GM23338 (cell line): ENCODE data around the gene AQP5. TPM values are rescaled to one million over a fixed set of nuclear protein-coding genes. Genes with fewer than 3 reads are reported as not detected.

Source experiments
- ATAC-seq: fragments of 200-7000 bp; cut with Tn5 transposase; 3 replicates; pipeline ENCODE4 v1.9.1; 2020
- DNase-seq: peaks from one replicate; pipeline ENCODE4 v3.0.0-alpha.2; 2015; ENCODE audit warnings: low spot score
- H2AFZ ChIP-seq: fragments of 200-600 bp; sonication (generic); 2 replicates; pipeline ENCODE4 v1.8.0; 2016; ENCODE audit warnings: antibody characterized with exemption, mild to moderate bottlenecking, moderate library complexity
- H3F3A ChIP-seq: fragments of 200-600 bp; sonication (generic); replicated peaks from 2 replicates; pipeline ENCODE4 v1.8.0; 2017; ENCODE audit warnings: antibody characterized with exemption, mixed run types, low read depth
- H3K27ac ChIP-seq: fragments of 200-600 bp; sonication (generic); 2 replicates; pipeline ENCODE4 v1.6.1; 2016; ENCODE audit warnings: low read depth
- H3K27me3 ChIP-seq: fragments of 200-600 bp; sonication (generic); 2 replicates; pipeline ENCODE4 v1.8.0; 2016; ENCODE audit warnings: mild to moderate bottlenecking, mixed run types, moderate library complexity; ENCODE audit not compliant: insufficient read depth
- H3K36me3 ChIP-seq: fragments of 200-600 bp; sonication (generic); 2 replicates; pipeline ENCODE4 v1.8.0; 2016; ENCODE audit warnings: mild to moderate bottlenecking; ENCODE audit not compliant: insufficient read depth
- H3K4me1 ChIP-seq: fragments of 200-600 bp; sonication (generic); 2 replicates; pipeline ENCODE4 v1.8.0; 2016; ENCODE audit warnings: mild to moderate bottlenecking, moderate library complexity; ENCODE audit not compliant: insufficient read depth
- H3K4me2 ChIP-seq: fragments of 200-600 bp; sonication (generic); 2 replicates; pipeline ENCODE4 v1.7.1; 2017; ENCODE audit warnings: mixed run types
- H3K4me3 ChIP-seq: fragments of 200-600 bp; sonication (generic); 2 replicates; pipeline ENCODE4 v1.6.1; 2016; ENCODE audit warnings: mixed run types
- H3K79me2 ChIP-seq: fragments of 200-600 bp; sonication (generic); replicated peaks from 2 replicates; pipeline ENCODE4 v1.8.0; 2017; ENCODE audit warnings: mild to moderate bottlenecking; ENCODE audit not compliant: insufficient read depth
- H3K9me2 ChIP-seq: fragments of 200-600 bp; sonication (generic); 2 replicates; pipeline ENCODE4 v1.8.0; 2017; ENCODE audit not compliant: insufficient read depth
- H4K20me1 ChIP-seq: fragments of 200-600 bp; sonication (generic); replicated peaks from 2 replicates; pipeline ENCODE4 v1.8.0; 2017; ENCODE audit warnings: mild to moderate bottlenecking; ENCODE audit not compliant: insufficient read depth
- H3K27ac Mint-ChIP-seq: 2 replicates; pipeline ENCODE4 v1.8.0; 2020; ENCODE audit warnings: inconsistent platforms, mild to moderate bottlenecking, moderate library complexity, mixed read lengths
- H3K27me3 Mint-ChIP-seq: 3 replicates; pipeline ENCODE4 v1.8.0; 2022; ENCODE audit warnings: low read depth, mild to moderate bottlenecking, moderate library complexity, mixed read lengths, inconsistent platforms; ENCODE audit not compliant: insufficient read depth, poor library complexity
- H3K36me3 Mint-ChIP-seq: 3 replicates; pipeline ENCODE4 v1.8.0; 2021; ENCODE audit warnings: low read depth, mild to moderate bottlenecking, inconsistent platforms, moderate library complexity, mixed read lengths
- H3K4me1 Mint-ChIP-seq: 3 replicates; pipeline ENCODE4 v1.8.0; 2020; ENCODE audit warnings: mild to moderate bottlenecking, inconsistent platforms, mixed read lengths
- H3K4me3 Mint-ChIP-seq: 3 replicates; pipeline ENCODE4 v1.8.0; 2021; ENCODE audit warnings: moderate library complexity, mild to moderate bottlenecking, inconsistent platforms, mixed read lengths
- H3K9me3 Mint-ChIP-seq: 3 replicates; pipeline ENCODE4 v1.8.0; 2020; ENCODE audit warnings: moderate library complexity, mild to moderate bottlenecking, inconsistent platforms, mixed read lengths
- CREB1 ChIP-seq: fragments of 250-450 bp; sonication (Bioruptor Pico); IDR thresholded peaks from 2 replicates; pipeline ENCODE4 v1.5.0; 2020; ENCODE audit warnings: low read depth, mild to moderate bottlenecking, moderate library complexity
- CTCF ChIP-seq, 2 experiments: fragments of 200-600 bp in 1 of 2; sonication (generic) in 1 of 2; conservative IDR thresholded peaks; 2 replicates each; pipeline versions ENCODE4 v1.5.1 to v1.6.1; 2016 to 2017; ENCODE audit warnings: antibody characterized with exemption in 2 of 2, low read depth in 2 of 2, mild to moderate bottlenecking in 2 of 2, moderate library complexity in 1 of 2
- JUNB ChIP-seq: IDR thresholded peaks from one replicate; pipeline ENCODE4 v1.6.1; 2016; ENCODE audit warnings: antibody characterized with exemption; ENCODE audit not compliant: unreplicated experiment
- NANOG ChIP-seq: IDR thresholded peaks from 2 replicates; pipeline ENCODE4 v1.6.1; 2016; ENCODE audit warnings: antibody characterized with exemption, borderline replicate concordance
- POLR2AphosphoS5 ChIP-seq: IDR thresholded peaks from 2 replicates; pipeline ENCODE4 v1.6.1; 2016; ENCODE audit warnings: antibody characterized with exemption, low read depth
- STAT1 ChIP-seq: IDR thresholded peaks from one replicate; pipeline ENCODE4 v1.6.1; 2016; ENCODE audit warnings: antibody characterized with exemption; ENCODE audit not compliant: unreplicated experiment
- ZNF114 ChIP-seq: fragments of 250-450 bp; sonication (Bioruptor Pico); IDR thresholded peaks from 2 replicates; pipeline ENCODE4 v1.5.0; 2020; ENCODE audit warnings: mild to moderate bottlenecking, moderate library complexity
- ZNF331 ChIP-seq: fragments of 250-450 bp; sonication (Bioruptor Pico); IDR thresholded peaks from 2 replicates; pipeline ENCODE4 v1.5.0; 2020; ENCODE audit warnings: low read depth, mild to moderate bottlenecking, moderate library complexity
- ZNF462 ChIP-seq: fragments of 250-450 bp; sonication (Bioruptor Pico); IDR thresholded peaks from 2 replicates; pipeline ENCODE4 v1.5.0; 2020; ENCODE audit warnings: mild to moderate bottlenecking, moderate library complexity
- polyA plus RNA-seq: library from polyadenylated mRNA; unstranded; fragments of >200 nt; fragmentation: Nextera tagmentation; extraction: Ambion mirVana; gene quantifications from 2 replicates; pipeline ENCODE4 v1.2.1, GENCODE V29; 2016
- total RNA-seq: library from RNA; depleted of rRNA; stranded (reverse); fragments of >200 nt; shearing (Covaris generic); gene quantifications from 2 replicates; pipeline ENCODE4 v1.2.3, GENCODE V29; 2014

Gene AQP5
- total and polyA plus RNA-seq, 2 experiments from 2014 or later, result 1.3 to 2.2 TPM

GRCh38 chr12:49941556-49942511 lies 19.8 kb upstream of the AQP5 start:
- Histone ChIP-seq H3K36me3 (no peaks in the 10 kb centered on the region), H3K9me2 (no peaks in the 10 kb centered on the region), H3K4me3 (no peak overlapping the region), H4K20me1 (no peaks in the 10 kb centered on the region), H3K27ac (no peak overlapping the region), H3K4me1 (peaks cover 16% of the 10 kb centered on the region), H3K79me2 (no peaks in the 10 kb centered on the region), H2AFZ (no peak overlapping the region; the same call in 1 of the 2 replicates), H3K27me3 (no peaks in the 10 kb centered on the region), H3K4me2 (no peak overlapping the region), H3F3A (no peaks in the 10 kb centered on the region)
- no peaks in the 10 kb centered on the region for H3K9me3 Mint-ChIP-seq
- DNase-seq, result no peak
- no peaks in the 10 kb centered on the region for H3K36me3 Mint-ChIP-seq
- TF ChIP-seq ZNF114 (CRISPR knock-in tag), result no peak
- TF ChIP-seq STAT1, result no peak
- no peak for TF ChIP-seq JUNB
- no peak for TF ChIP-seq ZNF462
- no peak for TF ChIP-seq CTCF (conservative IDR thresholded peaks at IDR 0.05; ENCODE audit: low read depth in 2 of 2)
- TF ChIP-seq POLR2AphosphoS5, result no peak
- TF ChIP-seq NANOG, result no peak
- no peak for TF ChIP-seq ZNF331
- no peak for TF ChIP-seq CREB1 (CRISPR knock-in tag)
- no peak overlapping the region; the same call in 2 of the 3 replicates for H3K4me3 Mint-ChIP-seq
- H3K27ac Mint-ChIP-seq, result no peak overlapping the region
- peaks cover 14% of the 10 kb centered on the region for H3K27me3 Mint-ChIP-seq
- H3K4me1 Mint-ChIP-seq, result peaks cover 33% of the 10 kb centered on the region
- ATAC-seq, result no peak
